PC-9 (cell line): Measurements from ENCODE around the gene OTOL1. TPM values are rescaled to one million over a fixed set of nuclear protein-coding genes. Genes with fewer than 3 reads are reported as not detected.

Source experiments
- BruUV-seq: library from RNA; stranded (reverse); fragments of 400-500 nt; replicated peaks from 2 replicates; lab custom pipeline; 2021; lab: Mats Ljungman, UMichigan
- CTCF ChIA-PET: fragments of 300-600 bp; sonication (Branson Sonifier 250); formaldehyde crosslinking; loops from one replicate; lab custom pipeline; 2022; ENCODE audit warnings: antibody characterized with exemption; lab: Charles Lee
- POLR2A ChIA-PET: fragments of 300-600 bp; sonication (Branson Sonifier 250); formaldehyde crosslinking; loops from one replicate; lab custom pipeline; 2022; ENCODE audit warnings: antibody characterized with exemption; ENCODE audit not compliant: unreplicated experiment; lab: Charles Lee
- DNase-seq, 2 experiments: peaks; one replicate each; pipeline versions ENCODE4 v3.0.0 to v3.0.0-alpha.2; 2015 to 2022; ENCODE audit warnings: mixed read lengths in 1 of 2
- H2AFZ ChIP-seq: fragments of 200-600 bp; sonication (generic); 2 replicates; pipeline ENCODE4 v1.8.1; 2017; ENCODE audit warnings: antibody characterized with exemption
- H3F3A ChIP-seq: fragments of 200-600 bp; sonication (generic); 2 replicates; pipeline ENCODE4 v1.8.1; 2017; ENCODE audit warnings: antibody characterized with exemption, mild to moderate bottlenecking, low read depth; ENCODE audit not compliant: insufficient read depth
- H3K27ac ChIP-seq: fragments of 200-600 bp; sonication (generic); 2 replicates; pipeline ENCODE4 v1.6.1; 2016; ENCODE audit warnings: mixed run types
- H3K27me3 ChIP-seq: fragments of 200-600 bp; sonication (generic); 2 replicates; pipeline ENCODE4 v1.6.1; 2016; ENCODE audit warnings: low read depth, mixed run types; ENCODE audit not compliant: insufficient read depth
- H3K36me3 ChIP-seq: fragments of 200-600 bp; sonication (generic); 2 replicates; pipeline ENCODE4 v1.6.1; 2016; ENCODE audit warnings: low read depth, mixed run types
- H3K4me1 ChIP-seq: fragments of 200-600 bp; sonication (generic); replicated peaks from 2 replicates; pipeline ENCODE4 v1.6.1; 2016; ENCODE audit warnings: mixed run types; ENCODE audit not compliant: insufficient read depth
- H3K4me2 ChIP-seq: fragments of 200-600 bp; sonication (generic); 2 replicates; pipeline ENCODE4 v1.6.1; 2017; ENCODE audit warnings: mixed run types
- H3K4me3 ChIP-seq: fragments of 200-600 bp; sonication (generic); 2 replicates; pipeline ENCODE4 v1.6.1; 2016; ENCODE audit warnings: mixed run types
- H3K79me2 ChIP-seq: fragments of 200-600 bp; sonication (generic); 2 replicates; pipeline ENCODE4 v1.6.1; 2017; ENCODE audit warnings: low read depth, mixed run types
- H3K9me2 ChIP-seq: fragments of 200-600 bp; sonication (generic); 2 replicates; pipeline ENCODE4 v1.8.1; 2017; ENCODE audit warnings: mild to moderate bottlenecking; ENCODE audit not compliant: insufficient read depth
- H3K9me3 ChIP-seq: fragments of 200-600 bp; sonication (generic); 2 replicates; pipeline ENCODE4 v1.8.1; 2016; ENCODE audit warnings: low read depth; ENCODE audit not compliant: insufficient read depth
- H4K20me1 ChIP-seq: fragments of 200-600 bp; sonication (generic); 2 replicates; pipeline ENCODE4 v1.8.1; 2017; ENCODE audit not compliant: insufficient read depth
- EZH2 ChIP-seq: fragments of 200-600 bp; sonication (generic); IDR thresholded peaks from 2 replicates; pipeline ENCODE4 v1.8.0; 2017; ENCODE audit warnings: antibody characterized with exemption, low read depth
- intact Hi-C: fragments of 100-400 bp; cut with micrococcal nuclease; formaldehyde crosslinking; loops from one replicate; pipeline ENCODE4 v1.10.0; 2022; ENCODE audit not compliant: unreplicated experiment
- total RNA-seq: library from RNA; stranded (reverse); gene quantifications from 2 replicates; pipeline ENCODE4 v1.2.3, GENCODE V29; 2021
- TF ChIP-seq, protein P1 (sequence below): fragments of 200-600 bp; sonication (generic); conservative IDR thresholded peaks from 2 replicates; pipeline ENCODE4 v1.6.1; 2017; ENCODE audit warnings: mixed run types, antibody characterized with exemption, mild to moderate bottlenecking, moderate library complexity

The OTOL1 gene
- total RNA-seq, 1 experiment from 2014 or later = not detected

DNA sequence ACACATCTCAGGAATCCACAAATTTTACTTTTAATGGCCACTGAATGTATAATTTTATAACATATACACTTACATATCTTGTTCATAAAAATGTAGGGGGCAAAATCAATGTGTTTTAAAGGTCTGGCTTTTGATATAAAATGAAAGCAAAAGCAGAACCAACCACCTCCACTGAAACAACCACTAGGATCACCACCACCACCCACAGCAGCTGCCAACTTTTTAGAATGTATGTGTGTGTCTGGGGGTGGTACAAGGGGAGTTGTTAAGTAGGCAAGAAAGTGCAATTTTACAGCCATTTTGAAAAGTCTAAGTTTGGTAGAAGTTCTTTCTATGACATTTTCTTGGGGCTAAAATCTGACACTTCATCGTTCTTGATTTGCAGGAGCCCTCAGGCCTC, 44.0 kb downstream of the OTOL1 start:
- H2AFZ ChIP-seq = no peak overlapping the region
- DNase-seq = no peak
- no TSS peak for BruUV-seq
- H3K9me2 ChIP-seq = no peaks in the 10 kb centered on the region
- no peaks in the 10 kb centered on the region for H3K79me2 ChIP-seq
- TF ChIP-seq, protein P1, sequence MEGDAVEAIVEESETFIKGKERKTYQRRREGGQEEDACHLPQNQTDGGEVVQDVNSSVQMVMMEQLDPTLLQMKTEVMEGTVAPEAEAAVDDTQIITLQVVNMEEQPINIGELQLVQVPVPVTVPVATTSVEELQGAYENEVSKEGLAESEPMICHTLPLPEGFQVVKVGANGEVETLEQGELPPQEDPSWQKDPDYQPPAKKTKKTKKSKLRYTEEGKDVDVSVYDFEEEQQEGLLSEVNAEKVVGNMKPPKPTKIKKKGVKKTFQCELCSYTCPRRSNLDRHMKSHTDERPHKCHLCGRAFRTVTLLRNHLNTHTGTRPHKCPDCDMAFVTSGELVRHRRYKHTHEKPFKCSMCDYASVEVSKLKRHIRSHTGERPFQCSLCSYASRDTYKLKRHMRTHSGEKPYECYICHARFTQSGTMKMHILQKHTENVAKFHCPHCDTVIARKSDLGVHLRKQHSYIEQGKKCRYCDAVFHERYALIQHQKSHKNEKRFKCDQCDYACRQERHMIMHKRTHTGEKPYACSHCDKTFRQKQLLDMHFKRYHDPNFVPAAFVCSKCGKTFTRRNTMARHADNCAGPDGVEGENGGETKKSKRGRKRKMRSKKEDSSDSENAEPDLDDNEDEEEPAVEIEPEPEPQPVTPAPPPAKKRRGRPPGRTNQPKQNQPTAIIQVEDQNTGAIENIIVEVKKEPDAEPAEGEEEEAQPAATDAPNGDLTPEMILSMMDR = no peak
- no peak for TF ChIP-seq EZH2
- no peaks in the 10 kb centered on the region for H3K9me3 ChIP-seq
- intact Hi-C loops = no loop called here
- no peaks in the 10 kb centered on the region for H3K36me3 ChIP-seq
- H3K4me2 ChIP-seq = no peak overlapping the region
- no peaks in the 10 kb centered on the region for H4K20me1 ChIP-seq
- no peaks in the 10 kb centered on the region for H3K4me1 ChIP-seq
- H3K4me3 ChIP-seq = no peak overlapping the region
- no peaks in the 10 kb centered on the region for H3F3A ChIP-seq
- no peaks in the 10 kb centered on the region for H3K27me3 ChIP-seq
- ChIA-PET CTCF (interaction anchor here (0.6 kb wide), 1 partner anchor 293 kb away, joined by 3 read pairs; no protein-coding TSS in a partner anchor), POLR2A (no interaction called here)
- H3K27ac ChIP-seq = no peak overlapping the region

DNA sequence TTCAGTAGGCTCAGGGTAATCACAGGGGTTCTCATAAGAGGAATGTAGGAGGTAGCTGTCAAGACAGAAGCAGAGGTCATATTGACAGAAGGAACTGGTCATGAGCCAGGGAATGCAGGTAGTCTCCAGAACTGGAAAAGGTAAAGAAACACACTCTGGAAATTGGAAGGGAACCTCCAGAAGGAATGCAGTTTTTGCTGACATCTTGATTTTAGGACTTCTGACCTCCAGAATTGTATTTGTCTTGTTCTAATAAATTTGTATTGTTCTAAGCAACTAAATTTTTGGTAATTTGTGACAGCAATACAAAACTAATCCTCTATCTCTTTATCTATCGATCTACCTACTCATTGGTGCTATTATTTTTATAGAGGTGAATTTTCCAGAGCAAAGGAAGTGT, 49.2 kb downstream of the OTOL1 start:
- no peaks in the 10 kb centered on the region for H3K9me2 ChIP-seq
- no peaks in the 10 kb centered on the region for H3K79me2 ChIP-seq
- H4K20me1 ChIP-seq = no peaks in the 10 kb centered on the region
- intact Hi-C loops = loop anchor here (5.0 kb wide), 1 partner anchor 94 kb away; no protein-coding TSS in a partner anchor
- H3K4me3 ChIP-seq = no peak overlapping the region
- H3K4me1 ChIP-seq = no peaks in the 10 kb centered on the region
- no peaks in the 10 kb centered on the region for H3K9me3 ChIP-seq
- no peak for DNase-seq
- H3K4me2 ChIP-seq = no peak overlapping the region
- no peaks in the 10 kb centered on the region for H3K36me3 ChIP-seq
- H3F3A ChIP-seq = no peaks in the 10 kb centered on the region
- H2AFZ ChIP-seq = no peak overlapping the region
- POLR2A ChIA-PET = no interaction called here
- BruUV-seq = no TSS peak
- H3K27me3 ChIP-seq = no peaks in the 10 kb centered on the region
- TF ChIP-seq, protein P1 = no peak
- TF ChIP-seq EZH2 = no peak
- CTCF ChIA-PET = no interaction called here
- no peak overlapping the region for H3K27ac ChIP-seq

DNA sequence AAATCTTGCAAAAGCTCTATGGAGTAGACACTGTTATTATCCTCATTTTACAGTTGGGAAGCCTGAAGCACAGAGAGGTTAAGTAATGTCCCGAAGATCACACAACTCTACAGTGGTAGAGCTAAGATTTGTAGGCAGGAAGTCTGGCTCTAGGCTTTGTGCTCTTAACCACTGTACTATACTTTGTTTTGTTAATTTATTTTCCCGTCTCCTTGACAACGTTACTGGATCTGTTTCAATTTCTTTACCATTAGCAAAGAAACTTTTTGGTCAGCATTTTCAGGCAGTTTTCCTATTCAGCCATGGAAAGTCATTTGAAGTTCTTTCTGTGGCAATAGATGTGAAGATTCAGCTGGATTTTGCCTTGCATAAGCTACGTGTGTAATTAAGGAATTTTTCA, 51.7 kb downstream of the OTOL1 start:
- H3K4me3 ChIP-seq = no peak overlapping the region
- DNase-seq = no peak
- intact Hi-C loops = loop anchor here (5.0 kb wide), 1 partner anchor 96 kb away; no protein-coding TSS in a partner anchor
- ChIA-PET POLR2A (no interaction called here), CTCF (interaction anchor here (0.6 kb wide), 1 partner anchor 1982 kb away, joined by 3 read pairs; no protein-coding TSS in a partner anchor)
- TF ChIP-seq EZH2 = no peak
- TF ChIP-seq, protein P1 = no peak
- no peaks in the 10 kb centered on the region for H3K36me3 ChIP-seq
- no peaks in the 10 kb centered on the region for H3K9me2 ChIP-seq
- no peak overlapping the region for H3K27ac ChIP-seq
- no peak overlapping the region for H3K4me2 ChIP-seq
- no peaks in the 10 kb centered on the region for H4K20me1 ChIP-seq
- H3K9me3 ChIP-seq = no peaks in the 10 kb centered on the region
- H3F3A ChIP-seq = no peaks in the 10 kb centered on the region
- no peaks in the 10 kb centered on the region for H3K27me3 ChIP-seq
- no TSS peak for BruUV-seq
- no peaks in the 10 kb centered on the region for H3K4me1 ChIP-seq
- no peak overlapping the region for H2AFZ ChIP-seq
- H3K79me2 ChIP-seq = no peaks in the 10 kb centered on the region
